WI38 (cell line): Measurements from ENCODE around the gene DISC1.

ENCODE experiments used
- H3K4me3 ChIP-seq: 2 replicates; pipeline ENCODE4 v1.5.1; 2011; ENCODE audit warnings: low read depth, mild to moderate bottlenecking, control low read depth, low read length
- CTCF ChIP-seq: IDR thresholded peaks from 2 replicates; pipeline ENCODE4 v1.5.1; 2012; ENCODE audit warnings: low read depth, mild to moderate bottlenecking, control low read depth, low read length

The DISC1 gene

DNA sequence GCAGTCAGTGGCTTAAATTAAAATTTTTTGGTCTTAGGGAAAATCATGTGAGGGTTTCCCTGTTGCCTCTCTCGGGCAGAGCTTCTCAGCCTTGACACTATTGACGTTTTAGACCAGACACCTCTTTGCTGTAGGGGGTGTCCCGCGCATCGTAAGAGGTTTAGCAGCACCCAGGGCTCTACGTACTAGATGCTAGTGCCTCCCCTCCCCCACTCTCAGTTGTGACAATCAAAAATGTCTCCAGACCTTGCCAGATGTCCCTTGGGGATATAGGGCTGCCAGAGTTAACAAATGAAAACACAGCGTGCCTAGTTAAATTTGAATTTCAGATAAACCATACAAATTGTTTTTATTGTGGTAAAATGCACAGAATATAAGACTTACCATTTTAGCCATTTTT, 293.3 kb downstream of the DISC1 start:
- no peak for TF ChIP-seq CTCF

DNA sequence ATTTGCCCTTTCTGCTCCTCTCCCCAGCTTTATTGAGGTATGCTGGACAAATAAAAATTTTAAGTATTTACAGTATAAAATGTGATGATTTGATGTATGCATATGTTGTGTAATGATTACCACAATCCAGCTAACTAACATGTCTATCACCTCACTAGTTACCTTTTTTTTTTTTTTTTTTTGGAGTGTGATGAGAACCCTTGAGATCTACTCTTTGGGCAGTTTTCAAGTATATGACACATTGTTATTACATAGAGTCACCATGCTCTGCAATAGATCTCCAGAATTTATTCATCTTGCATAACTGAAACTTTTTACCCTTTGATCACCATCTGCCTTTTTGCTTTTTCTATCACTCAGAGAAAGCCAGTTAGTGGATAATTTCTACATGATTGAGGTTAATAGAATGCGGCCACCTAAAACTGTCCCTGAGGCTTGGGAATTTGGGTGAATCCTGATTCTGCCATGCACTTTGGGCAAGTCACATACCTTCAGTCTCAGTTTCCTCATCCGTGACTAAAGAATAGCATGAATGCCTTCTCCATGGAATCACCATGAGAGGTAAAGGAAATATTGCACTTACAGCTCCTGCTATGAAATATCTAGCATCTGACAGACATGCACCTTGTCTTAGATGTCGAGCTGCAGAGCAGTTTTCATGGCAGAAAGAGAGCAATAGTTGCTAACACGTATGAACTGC, 295.2 kb downstream of the DISC1 start:
- H3K4me3 ChIP-seq: no peak overlapping the region
- TF ChIP-seq CTCF: no peak

More for the DNA sequence above, 293.3 kb downstream of the DISC1 start:
- H3K4me3 ChIP-seq: no peak overlapping the region

DNA sequence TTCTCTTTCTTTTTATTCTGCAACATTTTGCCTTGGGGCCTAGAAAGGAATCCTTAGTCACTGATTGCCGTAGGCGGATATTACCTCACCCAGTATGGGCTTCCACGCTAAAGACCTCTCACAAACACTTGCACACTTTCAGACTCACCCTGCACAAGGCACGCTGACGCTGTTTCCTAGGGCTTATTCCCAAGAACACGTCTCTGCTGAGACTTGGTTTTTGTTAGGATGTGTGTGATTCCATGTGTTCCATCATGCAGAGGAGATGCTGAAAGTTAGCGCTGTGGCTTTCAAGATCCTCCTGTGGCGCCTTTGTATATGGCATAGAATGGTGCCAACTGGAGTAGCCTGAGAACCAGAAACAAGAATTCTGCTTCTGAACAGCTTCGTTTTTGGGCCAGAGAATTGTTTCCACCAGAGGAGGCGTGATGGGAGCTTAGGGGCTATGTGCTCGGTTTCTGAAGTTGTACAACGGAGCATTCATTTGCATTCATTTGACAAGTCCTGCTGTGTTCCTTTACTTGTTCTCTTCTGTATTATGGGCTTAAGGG, 297.0 kb downstream of the DISC1 start:
- TF ChIP-seq CTCF: no peak
- H3K4me3 ChIP-seq: no peak overlapping the region

- TF ChIP-seq CTCF: no peak
- no peak overlapping the region for H3K4me3 ChIP-seq
Observed at GRCh38 chr1:231924180-231924579, 297.6 kb downstream of the DISC1 start.

- H3K4me3 ChIP-seq: no peak overlapping the region
- no peak for TF ChIP-seq CTCF
Observed at GRCh38 chr1:231925864-231926263, 299.3 kb downstream of the DISC1 start.

DNA sequence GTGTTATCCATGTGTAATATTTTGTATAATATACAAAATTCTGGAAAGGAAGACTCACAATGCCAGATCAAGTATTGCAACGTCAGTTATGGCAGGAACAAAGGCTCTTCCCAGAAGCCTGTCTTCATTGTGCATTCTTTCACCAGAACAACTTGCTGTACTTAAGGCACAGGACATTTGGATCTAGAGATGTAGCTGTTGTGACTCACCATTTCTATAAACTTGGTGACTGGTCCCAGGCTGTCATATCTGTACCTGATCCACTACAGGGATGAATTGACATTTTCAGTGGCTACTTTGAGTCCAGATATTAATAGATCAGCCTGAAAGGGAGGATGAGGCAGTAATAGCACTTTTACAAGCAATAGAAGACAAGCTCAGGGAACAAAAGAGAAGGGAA, 299.8 kb downstream of the DISC1 start:
- TF ChIP-seq CTCF: no peak
- no peak overlapping the region for H3K4me3 ChIP-seq

DNA sequence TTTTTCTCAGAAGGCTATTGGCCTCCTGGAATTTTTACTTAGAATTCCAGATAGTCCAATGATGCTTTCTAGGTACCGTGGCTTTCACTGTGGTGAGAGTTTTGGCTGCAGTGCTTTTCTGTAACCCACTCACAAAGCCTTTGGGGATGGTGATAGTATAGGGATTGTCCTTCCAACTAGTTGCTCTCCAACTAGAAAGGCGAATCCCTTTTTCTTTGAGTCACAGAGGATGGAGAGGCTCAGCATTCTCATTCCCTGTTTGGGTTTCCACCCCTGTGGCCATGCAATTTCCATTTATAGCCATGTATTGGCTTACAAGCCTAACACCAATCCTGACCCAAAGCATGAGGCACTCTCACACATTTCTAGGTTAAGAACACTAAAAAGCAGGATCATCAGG, 300.3 kb downstream of the DISC1 start:
- no peak overlapping the region for H3K4me3 ChIP-seq
- no peak for TF ChIP-seq CTCF
